ENCODE measurements around the gene HSPA2. TPM values are rescaled to one million over a fixed set of nuclear protein-coding genes. Genes with fewer than 3 reads are reported as not detected.

HSPA2 gene
- total RNA-seq, 1 donor from 2014 or later = 23.9 TPM

GRCh38 chr14:64591809-64592208, 51.3 kb downstream of the HSPA2 start:
- H3K4me3 ChIP-seq (ENCODE audit: low read depth, low read length) = no peak overlapping the region
- no peak for DNase-seq (ENCODE audit: low read depth)
- no peak for TF ChIP-seq CTCF (conservative IDR thresholded peaks at IDR 0.05; ENCODE audit: low read depth, low read length)

Other genes starting within 250 kb of the HSPA2 start
- gene ESR2, start 246.4 kb upstream of the HSPA2 start, total RNA-seq = under 0.01 and 0.06 TPM in 2 replicates
- 42.1 and 122 TPM in 2 replicates for gene MTHFD1, start 152.4 kb upstream of the HSPA2 start, total RNA-seq
- 0.69 and 2.2 TPM in 2 replicates for gene AKAP5, start 75.2 kb upstream of the HSPA2 start, total RNA-seq
- 2.4 and 2.6 TPM in 2 replicates for gene ZBTB25, start 36.9 kb upstream of the HSPA2 start, total RNA-seq
- gene ZBTB1, start 36.0 kb upstream of the HSPA2 start, total RNA-seq = 20.8 and 26.7 TPM in 2 replicates
- 0.12 and 1.8 TPM in 2 replicates for gene PPP1R36, start 9.2 kb downstream of the HSPA2 start, total RNA-seq
- gene PLEKHG3, start 163.7 kb downstream of the HSPA2 start, total RNA-seq = 48.1 and 52.8 TPM in 2 replicates

All from epithelial cell of proximal tubule (primary cell).